IMR-90 (cell line): Measurements from ENCODE around the gene KBTBD13. TPM values are rescaled to one million over a fixed set of nuclear protein-coding genes. Genes with fewer than 3 reads are reported as not detected.

Experiments
- ATAC-seq: fragments of 200-7000 bp; cut with Tn5 transposase; 2 replicates; pipeline ENCODE4 v1.9.1; 2020; ENCODE audit warnings: low read depth, mild to moderate bottlenecking, moderate library complexity
- BruUV-seq: library from RNA; stranded (reverse); fragments of 400-500 nt; replicated peaks from 2 replicates; lab custom pipeline; 2021; lab: Mats Ljungman, UMichigan
- CTCF ChIA-PET: fragments of 300-600 bp; formaldehyde crosslinking; extraction: SDS; loops from one replicate; lab custom pipeline; 2021; ENCODE audit warnings: antibody characterized with exemption; lab: Yijun Ruan, JAX
- POLR2A ChIA-PET: fragments of 300-600 bp; sonication (Branson Sonifier 250); formaldehyde crosslinking; loops from one replicate; lab custom pipeline; 2022; ENCODE audit warnings: antibody characterized with exemption; ENCODE audit not compliant: unreplicated experiment; lab: Charles Lee
- DNase-seq: peaks from one replicate; pipeline ENCODE4 v3.0.0; 2013
- H2AFZ ChIP-seq: replicated peaks from 2 replicates; pipeline ENCODE3; 2013; ENCODE audit warnings: low read length, mild to moderate bottlenecking; ENCODE audit not compliant: poor library complexity
- H2AK5ac ChIP-seq: 2 replicates; pipeline ENCODE4 v1.6.1; 2013; ENCODE audit warnings: low read depth, low read length, inconsistent platforms
- H2AK9ac ChIP-seq: replicated peaks from 2 replicates; pipeline ENCODE3; 2013; ENCODE audit warnings: mild to moderate bottlenecking, low read depth, low read length, moderate library complexity; ENCODE audit not compliant: poor library complexity
- H2BK120ac ChIP-seq: 2 replicates; pipeline ENCODE4 v1.6.1; 2013; ENCODE audit warnings: low read depth, low read length, inconsistent platforms
- H2BK15ac ChIP-seq: 3 replicates; pipeline ENCODE4 v1.6.1; 2013; ENCODE audit warnings: low read depth, low read length, inconsistent platforms
- H2BK20ac ChIP-seq: 2 replicates; pipeline ENCODE4 v1.6.1; 2013; ENCODE audit warnings: low read depth, mild to moderate bottlenecking, inconsistent platforms, low read length, moderate library complexity
- H2BK5ac ChIP-seq: 2 replicates; pipeline ENCODE4 v1.6.1; 2013; ENCODE audit warnings: mild to moderate bottlenecking, low read depth, low read length, inconsistent platforms; ENCODE audit not compliant: poor library complexity, severe bottlenecking
- H3K14ac ChIP-seq: replicated peaks from 2 replicates; pipeline ENCODE4 v1.6.1; 2013; ENCODE audit warnings: low read depth, low read length, inconsistent platforms
- H3K18ac ChIP-seq: 2 replicates; pipeline ENCODE4 v1.6.1; 2013; ENCODE audit warnings: low read depth, low read length, control low read depth
- H3K23ac ChIP-seq: 2 replicates; pipeline ENCODE4 v1.6.1; 2013; ENCODE audit warnings: low read depth, low read length, inconsistent platforms
- H3K27ac ChIP-seq: 2 replicates; pipeline ENCODE4 v1.5.1; 2013; ENCODE audit warnings: mild to moderate bottlenecking, control low read depth, low read length; ENCODE audit not compliant: insufficient read depth
- H3K27me3 ChIP-seq: 2 replicates; pipeline ENCODE4 v1.6.1; 2013; ENCODE audit warnings: low read length; ENCODE audit not compliant: control insufficient read depth, insufficient read depth
- H3K36me3 ChIP-seq: 2 replicates; pipeline ENCODE4 v1.6.1; 2013; ENCODE audit warnings: low read length, mixed read lengths; ENCODE audit not compliant: control insufficient read depth, insufficient read depth
- H3K4ac ChIP-seq: 2 replicates; pipeline ENCODE4 v1.6.1; 2013; ENCODE audit warnings: low read depth, low read length, inconsistent platforms
- H3K4me1 ChIP-seq: 2 replicates; pipeline ENCODE4 v1.6.1; 2013; ENCODE audit warnings: low read length, mixed read lengths; ENCODE audit not compliant: control insufficient read depth, insufficient read depth
- H3K4me2 ChIP-seq: 2 replicates; pipeline ENCODE4 v1.6.1; 2013; ENCODE audit warnings: low read depth, mild to moderate bottlenecking, control low read depth, low read length, moderate library complexity
- H3K4me3 ChIP-seq: 2 replicates; pipeline ENCODE4 v1.5.1; 2013; ENCODE audit warnings: low read depth, mild to moderate bottlenecking, control low read depth, low read length, moderate library complexity; ENCODE audit not compliant: insufficient read depth
- H3K56ac ChIP-seq: 2 replicates; pipeline ENCODE4 v1.6.1; 2013; ENCODE audit warnings: low read length, inconsistent platforms; ENCODE audit not compliant: insufficient read depth; ENCODE audit errors: extremely low read depth
- H3K79me1 ChIP-seq, 2 experiments: 2 replicates each; pipeline ENCODE4 v1.6.1; 2013; ENCODE audit warnings: low read length in 2 of 2, inconsistent platforms in 1 of 2, low read depth in 1 of 2
- H3K9ac ChIP-seq: 2 replicates; pipeline ENCODE4 v1.6.1; 2013; ENCODE audit warnings: low read depth, low read length, control low read depth
- H3K9me1 ChIP-seq: 2 replicates; pipeline ENCODE4 v1.6.1; 2013; ENCODE audit warnings: low read length, inconsistent platforms; ENCODE audit not compliant: insufficient read depth
- H3K9me3 ChIP-seq: 2 replicates; pipeline ENCODE4 v1.6.1; 2013; ENCODE audit warnings: low read length; ENCODE audit not compliant: control insufficient read depth, insufficient read depth
- H4K20me1 ChIP-seq: 2 replicates; pipeline ENCODE4 v1.6.1; 2013; ENCODE audit warnings: low read length, inconsistent platforms; ENCODE audit not compliant: insufficient read depth
- H4K5ac ChIP-seq: 2 replicates; pipeline ENCODE4 v1.6.1; 2013; ENCODE audit warnings: mild to moderate bottlenecking, low read depth, low read length, control low read depth
- H4K8ac ChIP-seq, 2 experiments: 2 replicates each; pipeline ENCODE4 v1.6.1; 2013; ENCODE audit warnings: low read depth in 2 of 2, low read length in 2 of 2, control low read depth in 1 of 2, inconsistent platforms in 1 of 2
- H4K91ac ChIP-seq: 2 replicates; pipeline ENCODE4 v1.6.1; 2013; ENCODE audit warnings: low read depth, low read length, inconsistent platforms; ENCODE audit not compliant: insufficient read depth
- BHLHE40 ChIP-seq: fragments of 150-350 bp; IDR thresholded peaks from 2 replicates; pipeline ENCODE4 v1.6.1; 2016; ENCODE audit warnings: mild to moderate bottlenecking, low read depth, low read length
- CEBPB ChIP-seq: IDR thresholded peaks from 2 replicates; pipeline ENCODE4 v1.6.1; 2012; ENCODE audit warnings: low read depth, low read length, improper control_type of control experiment
- FOS ChIP-seq: fragments of 150-350 bp; IDR thresholded peaks from 2 replicates; pipeline ENCODE4 v1.6.1; 2016; ENCODE audit warnings: low read depth, low read length
- MAFK ChIP-seq: IDR thresholded peaks from 2 replicates; pipeline ENCODE4 v1.6.1; 2012; ENCODE audit warnings: low read depth, low read length, improper control_type of control experiment
- RAD21 ChIP-seq: IDR thresholded peaks from 2 replicates; pipeline ENCODE4 v1.6.1; 2012; ENCODE audit warnings: low read length, improper control_type of control experiment
- RCOR1 ChIP-seq: IDR thresholded peaks from 2 replicates; pipeline ENCODE4 v1.6.1; 2012; ENCODE audit warnings: mild to moderate bottlenecking, low read length, improper control_type of control experiment; ENCODE audit not compliant: insufficient replicate concordance
- WGBS, 2 experiments: methylation state at CpG; one replicate each; pipeline versions ENCODE4 v1.1.5 to v1.1.7; 2013; ENCODE audit warnings: missing lambda C conversion rate in 2 of 2; ENCODE audit not compliant: insufficient read length in 1 of 2; ENCODE audit errors: extremely low coverage in 2 of 2; 5-methylcytosine and 5-hydroxymethylcytosine counted together
- dilution Hi-C: fragments of 300-500 bp; cut with HindIII; formaldehyde crosslinking; loops from one replicate; pipeline ENCODE4 v1.14.3; 2018; ENCODE audit warnings: low sequenced_read_pairs; ENCODE audit not compliant: unreplicated experiment
- in situ Hi-C: fragments of 300-500 bp; cut with MboI; formaldehyde crosslinking; loops from 3 replicates; pipeline ENCODE4 v1.14.3; 2019; ENCODE audit warnings: low sequenced_read_pairs, inconsistent platforms, mixed read lengths
- intact Hi-C: fragments of 100-400 bp; cut with micrococcal nuclease; formaldehyde crosslinking; loops from 2 replicates; pipeline ENCODE4 v1.10.0; 2022
- polyA plus RNA-seq, 3 experiments: library from polyadenylated mRNA; depleted of rRNA; stranded (reverse); fragments of >200 nt; gene quantifications; 2 replicates each; pipeline ENCODE4 v1.2.3, GENCODE V29; 2012; ENCODE audit warnings: low replicate concordance in 1 of 3
- total RNA-seq: library from RNA; depleted of rRNA; stranded (reverse); fragments of >200 nt; gene quantifications from 2 replicates; pipeline ENCODE4 v1.2.3, GENCODE V29; 2012

Gene KBTBD13
- total and polyA plus RNA-seq, 2 of the 4 experiments (the other 2 are of a cell fraction): not detected

GRCh38 chr15:65069179-65069578, 7.4 kb upstream of the KBTBD13 start:
- no CpG with 5 or more reads among the region's 1 CpG for WGBS, 2 experiments
- no peak overlapping the region for H3K9ac ChIP-seq
- TF ChIP-seq RAD21 (no peak), RCOR1 (no peak), CEBPB (peak; percentile 35), MAFK (0 out of 2 replicates have a peak, but pooled peaks have one; percentile 0), BHLHE40 (peak; percentile 87), FOS (peak; percentile 75)
- peak overlapping the region; percentile 79 for H2BK5ac ChIP-seq
- intact Hi-C loops: no loop called here
- in situ Hi-C loops: no loop called here
- peaks cover 9% of the 10 kb centered on the region for H4K20me1 ChIP-seq
- H3K18ac ChIP-seq: no peak overlapping the region
- H3K36me3 ChIP-seq: no peaks in the 10 kb centered on the region
- peak overlapping the region; percentile 77; the same call in 1 of the 2 replicates for H3K27ac ChIP-seq
- H2AFZ ChIP-seq: no peak overlapping the region
- H3K4me1 ChIP-seq: peaks cover 42% of the 10 kb centered on the region
- no peak overlapping the region for H4K91ac ChIP-seq
- ATAC-seq: peak; percentile 95
- peaks cover 16% of the 10 kb centered on the region for H3K27me3 ChIP-seq
- H3K56ac ChIP-seq: no peak overlapping the region
- H3K4me2 ChIP-seq: peak overlapping the region; percentile 42; the same call in 1 of the 2 replicates
- no peak overlapping the region for H4K5ac ChIP-seq
- peak overlapping the region; percentile 78 for H3K4ac ChIP-seq
- H2AK9ac ChIP-seq: no peak overlapping the region
- no peak overlapping the region for H3K4me3 ChIP-seq
- H3K14ac ChIP-seq: no peak overlapping the region
- peak; percentile 99 for DNase-seq
- no peaks in the 10 kb centered on the region for H3K9me3 ChIP-seq
- no peak overlapping the region for H2AK5ac ChIP-seq
- H4K8ac ChIP-seq: no peak overlapping the region
- dilution Hi-C loops: no loop called here
- POLR2A ChIA-PET: interaction anchor here (0.5 to 0.6 kb wide), 2 partner anchors 270 to 1107 kb away, joined by 3 to 4 read pairs; no protein-coding TSS in a partner anchor
- peak overlapping the region; percentile 84; the same call in 1 of the 2 replicates for H2BK20ac ChIP-seq
- H3K79me1 ChIP-seq: no peaks in the 10 kb centered on the region
- peaks cover 37% of the 10 kb centered on the region for H3K9me1 ChIP-seq
- BruUV-seq: no TSS peak
- CTCF ChIA-PET: interaction anchor here (0.6 to 2.2 kb wide), 5 partner anchors 14 to 290 kb away, joined by 3 to 8 read pairs (median 6); no protein-coding TSS in a partner anchor
- no peak overlapping the region for H3K23ac ChIP-seq
- peak overlapping the region; percentile 82 for H2BK120ac ChIP-seq
- H2BK15ac ChIP-seq: peak overlapping the region; percentile 75; the same call in 1 of the 3 replicates
